Brain microvascular endothelial cell (primary cell): ENCODE measurements around the gene PTGER1.

Experiments
- DNase-seq: peaks from one replicate; pipeline ENCODE4 v3.0.0-alpha.2; 2020
- H3K27ac ChIP-seq: fragments of 250-450 bp; sonication (Bioruptor Pico); 2 replicates; pipeline ENCODE4 v1.5.1; 2020; ENCODE audit warnings: mild to moderate bottlenecking, moderate library complexity
- H3K27me3 ChIP-seq: fragments of 250-450 bp; sonication (Bioruptor Pico); replicated peaks from 2 replicates; pipeline ENCODE4 v1.5.1; 2020; ENCODE audit warnings: mild to moderate bottlenecking
- H3K36me3 ChIP-seq: fragments of 250-450 bp; sonication (Bioruptor Pico); replicated peaks from 2 replicates; pipeline ENCODE4 v1.5.1; 2020; ENCODE audit warnings: mild to moderate bottlenecking
- H3K4me3 ChIP-seq: 2 replicates; pipeline ENCODE4 v1.5.1; 2011; ENCODE audit warnings: low read depth, mild to moderate bottlenecking, control low read depth, low read length, moderate library complexity
- CTCF ChIP-seq: IDR thresholded peaks from 2 replicates; pipeline ENCODE4 v1.5.1; 2011; ENCODE audit warnings: low read depth, mild to moderate bottlenecking, moderate library complexity, low read length, control low read depth, inconsistent platforms; ENCODE audit errors: missing control alignments
- in situ Hi-C: cut with HindIII; loops from 2 replicates; pipeline ENCODE4 v1.10.0; 2017; ENCODE audit warnings: low sequenced_read_pairs, low pct_ligation_motif_present

The PTGER1 gene

DNA sequence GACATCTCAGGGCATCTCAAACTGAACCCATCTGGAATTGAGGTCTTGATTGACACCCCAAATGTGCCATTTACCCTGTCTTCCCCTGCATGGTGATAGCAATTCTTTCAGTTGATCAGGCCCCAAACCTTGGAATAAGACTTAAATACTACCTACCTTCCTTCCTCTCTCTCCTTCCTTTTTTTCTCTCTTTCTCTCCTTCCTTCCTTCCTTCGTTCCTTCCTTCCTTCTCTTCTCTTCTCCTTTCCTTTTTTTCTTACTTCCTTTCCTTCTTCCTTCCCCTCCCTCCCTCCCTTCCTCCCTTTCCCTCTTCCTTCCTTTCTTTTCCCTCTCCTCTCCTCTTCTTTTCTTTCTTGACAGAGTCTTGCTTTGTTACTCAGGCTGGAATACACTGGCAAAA lies 28.1 kb upstream of the PTGER1 start:
- H3K27me3 ChIP-seq = no peaks in the 10 kb centered on the region
- in situ Hi-C loops = no loop called here
- H3K4me3 ChIP-seq = no peak overlapping the region
- no peaks in the 10 kb centered on the region for H3K36me3 ChIP-seq
- DNase-seq = no peak
- TF ChIP-seq CTCF = no peak
- no peak overlapping the region for H3K27ac ChIP-seq

- in situ Hi-C loops = no loop called here
- no peak for DNase-seq
- Histone ChIP-seq H3K27me3 (no peaks in the 10 kb centered on the region), H3K27ac (no peak overlapping the region), H3K36me3 (no peaks in the 10 kb centered on the region), H3K4me3 (no peak overlapping the region)
- TF ChIP-seq CTCF = no peak
These were observed 27.4 kb upstream of the PTGER1 start for GRCh38 chr19:14502334-14503092.

GRCh38 chr19:14497228-14497921 lies 22.2 kb upstream of the PTGER1 start:
- Histone ChIP-seq H3K4me3 (no peak overlapping the region), H3K27me3 (no peaks in the 10 kb centered on the region), H3K36me3 (peaks cover 2% of the 10 kb centered on the region), H3K27ac (no peak overlapping the region)
- in situ Hi-C loops = no loop called here
- TF ChIP-seq CTCF = no peak
- no peak for DNase-seq

DNA sequence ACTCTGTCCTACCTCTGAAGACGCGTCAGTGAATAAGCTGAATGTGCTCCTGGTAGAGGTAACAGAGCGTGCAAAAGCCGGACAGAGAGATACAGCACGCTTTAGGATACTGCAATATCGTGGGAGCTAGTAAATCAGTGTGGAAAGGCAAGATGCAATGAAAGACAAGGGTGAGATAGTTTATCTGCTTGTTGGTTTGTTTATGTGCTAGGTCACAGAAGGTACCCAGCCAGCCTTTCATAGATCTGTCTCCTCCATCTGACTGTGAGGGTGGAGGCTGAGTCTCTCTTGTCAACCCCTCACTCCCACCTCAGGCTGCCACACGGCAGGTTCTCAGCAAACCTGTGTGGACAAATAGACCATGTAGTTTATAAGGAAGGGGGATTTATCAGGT lies 21.7 kb upstream of the PTGER1 start:
- peaks cover 2% of the 10 kb centered on the region for H3K36me3 ChIP-seq
- TF ChIP-seq CTCF = no peak
- H3K27ac ChIP-seq = no peak overlapping the region
- in situ Hi-C loops = no loop called here
- DNase-seq = no peak
- no peaks in the 10 kb centered on the region for H3K27me3 ChIP-seq
- peak overlapping the region; percentile 51 for H3K4me3 ChIP-seq

DNA sequence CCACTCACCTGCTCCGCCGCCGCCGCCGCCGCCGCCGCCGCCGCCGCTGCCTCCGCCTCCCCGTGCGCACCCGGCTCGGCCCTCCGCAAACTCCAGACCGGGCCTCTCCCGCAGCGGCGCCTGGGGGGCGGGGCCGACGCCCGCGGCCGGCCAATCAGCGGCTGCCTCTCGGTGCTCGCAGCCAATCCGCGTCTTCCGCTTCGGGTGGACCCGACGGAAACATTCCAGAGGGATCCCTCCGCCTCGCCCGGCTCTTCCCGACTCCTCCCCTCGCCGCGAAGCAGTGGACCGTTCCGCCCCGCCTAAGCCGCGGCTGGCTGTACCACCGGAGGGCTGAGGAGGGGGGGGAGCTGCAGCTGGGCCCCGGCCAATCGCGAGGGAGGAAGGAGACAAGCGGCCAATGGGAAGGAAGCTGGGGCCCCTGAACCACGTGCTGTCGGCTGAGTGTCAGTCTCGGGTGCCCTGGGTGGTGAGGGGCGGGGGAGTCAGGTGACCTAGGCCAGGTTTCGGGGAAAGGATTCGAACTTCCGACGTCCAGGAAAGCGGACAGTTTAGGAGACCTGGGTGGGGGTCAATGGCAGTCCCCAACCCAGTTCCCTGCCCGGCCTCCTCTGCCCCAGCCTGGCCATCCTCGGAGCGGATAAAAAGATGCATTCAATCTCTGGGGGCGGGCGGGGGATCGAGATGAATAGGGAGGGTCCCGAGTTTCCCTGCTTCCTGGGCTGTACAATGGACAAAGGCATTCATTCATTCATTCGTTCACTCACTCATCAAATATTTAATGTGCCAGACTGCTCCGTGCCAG lies 21.1 kb upstream of the PTGER1 start, which contains the start of gene GIPC1:
GIPC1 (minus strand) TSS at position 99 of the 805 bp plus-strand sequence. CDS start 13,151 bp downstream, outside the sequence.
- H3K27me3 ChIP-seq = no peaks in the 10 kb centered on the region
- no peak for TF ChIP-seq CTCF
- H3K27ac ChIP-seq = peak within 1 kb of the TSS; percentile 45
- peaks cover 2% of the 10 kb centered on the region for H3K36me3 ChIP-seq
- peak; percentile 97 for DNase-seq
- in situ Hi-C loops = no loop called here
- H3K4me3 ChIP-seq = peak within 1 kb of the TSS; percentile 74
